Endothelial cell of umbilical vein (primary cell): Measurements from ENCODE around the gene LYPD1. TPM values are rescaled to one million over a fixed set of nuclear protein-coding genes. Genes with fewer than 3 reads are reported as not detected.

ENCODE experiments used
- BruUV-seq: library from RNA; stranded (reverse); fragments of 400-500 nt; replicated peaks from 2 replicates; lab custom pipeline; 2021; lab: Mats Ljungman, UMichigan
- CTCF ChIA-PET: fragments of 300-600, 350-600 bp; sonication (Branson Sonifier 250); formaldehyde crosslinking; loops from one replicate; lab custom pipeline; 2021; ENCODE audit warnings: antibody characterized with exemption, inconsistent platforms; lab: Charles Lee
- POLR2A ChIA-PET: fragments of 300-600, 350-600 bp; sonication (Branson Sonifier 250); formaldehyde crosslinking; loops from one replicate; lab custom pipeline; 2021; ENCODE audit warnings: antibody characterized with exemption, inconsistent platforms; lab: Charles Lee
- DNase-seq: peaks from one replicate; pipeline ENCODE4 v3.0.0-alpha.2; 2011; ENCODE audit warnings: low read depth, low spot score
- FAIRE-seq: peaks from 2 replicates; lab custom pipeline; 2011; peaks lifted over from hg19 to GRCh38; lab: Jason Lieb, UNC
- H2AFZ ChIP-seq: 2 replicates; pipeline ENCODE4 v1.6.0; 2012; ENCODE audit warnings: low read depth, low read length, control low read depth, inconsistent platforms
- H3K27ac ChIP-seq: 2 replicates; pipeline ENCODE4 v1.5.1; 2011; ENCODE audit warnings: low read depth, mild to moderate bottlenecking, control low read depth, low read length, moderate library complexity; ENCODE audit not compliant: insufficient read depth
- H3K27me3 ChIP-seq, 2 experiments: 2 replicates each; pipeline versions ENCODE4 v1.6.0 to v1.6.1; 2011; ENCODE audit warnings: low read length in 2 of 2, mixed read lengths in 1 of 2; ENCODE audit not compliant: control insufficient read depth in 2 of 2, insufficient read depth in 2 of 2
- H3K36me3 ChIP-seq, 2 experiments: 2 replicates in 1 of 2; 3 replicates in 1 of 2; pipeline ENCODE4 v1.5.1; 2011; ENCODE audit warnings: low read length in 2 of 2, mild to moderate bottlenecking in 1 of 2, moderate library complexity in 1 of 2; ENCODE audit not compliant: control insufficient read depth in 2 of 2, insufficient read depth in 2 of 2; ENCODE audit errors: extremely low read depth in 1 of 2
- H3K4me1 ChIP-seq: 3 replicates; pipeline ENCODE4 v1.5.1; 2011; ENCODE audit warnings: mild to moderate bottlenecking, low read length; ENCODE audit not compliant: control insufficient read depth, insufficient read depth; ENCODE audit errors: extremely low read depth
- H3K4me2 ChIP-seq: 2 replicates; pipeline ENCODE4 v1.6.1; 2011; ENCODE audit warnings: low read length, control low read depth, mixed read lengths; ENCODE audit not compliant: insufficient read depth
- H3K4me3 ChIP-seq, 3 experiments: fragments of 200-600 bp in 1 of 3; sonication (generic), shearing (Covaris generic) in 1 of 3; replicated peaks in 1 of 3; 2 replicates each; pipeline ENCODE4 v1.5.1; 2011 to 2016; ENCODE audit warnings: control low read depth in 3 of 3, low read length in 3 of 3, mild to moderate bottlenecking in 2 of 3, inconsistent platforms in 1 of 3, low read depth in 1 of 3, moderate library complexity in 1 of 3; ENCODE audit not compliant: insufficient read depth in 1 of 3
- H3K79me2 ChIP-seq: 2 replicates; pipeline ENCODE4 v1.6.0; 2012; ENCODE audit warnings: low read length, inconsistent platforms; ENCODE audit not compliant: control insufficient read depth, insufficient read depth
- H3K9ac ChIP-seq: replicated peaks from 2 replicates; pipeline ENCODE3; 2011; ENCODE audit warnings: low read length, control low read depth; ENCODE audit not compliant: insufficient read depth; ENCODE audit errors: extremely low read depth
- H3K9me1 ChIP-seq: replicated peaks from 3 replicates; pipeline ENCODE4 v1.6.0; 2011; ENCODE audit warnings: mild to moderate bottlenecking, low read length; ENCODE audit not compliant: control insufficient read depth, insufficient read depth; ENCODE audit errors: extremely low read depth
- H3K9me3 ChIP-seq: replicated peaks from 2 replicates; pipeline ENCODE4 v1.5.1; 2012; ENCODE audit warnings: low read length, inconsistent platforms; ENCODE audit not compliant: control insufficient read depth, insufficient read depth
- H4K20me1 ChIP-seq: replicated peaks from 2 replicates; pipeline ENCODE3; 2011; ENCODE audit warnings: mild to moderate bottlenecking, low read length; ENCODE audit not compliant: control insufficient read depth, insufficient read depth; ENCODE audit errors: extremely low read depth
- POLR2A ChIP-seq: IDR thresholded peaks from 2 replicates; pipeline ENCODE4 v1.6.1; 2012; ENCODE audit warnings: low read depth, mild to moderate bottlenecking, control low read depth, low read length
- dilution Hi-C: fragments of 300-500 bp; cut with MboI; formaldehyde crosslinking; loops from one replicate; pipeline ENCODE4 v1.15.0; 2019; ENCODE audit warnings: low sequenced_read_pairs; ENCODE audit not compliant: extremely low pct_ligation_motif_present
- intact Hi-C: fragments of 100-400 bp; cut with micrococcal nuclease; formaldehyde crosslinking; loops from one replicate; pipeline ENCODE4 v1.10.0; 2022
- polyA plus RNA-seq, 4 experiments: library from polyadenylated mRNA; depleted of rRNA in 3 of 4; stranded (reverse) in 3 of 4; unstranded in 1 of 4; fragments of >200 nt; gene quantifications; 2 replicates each; pipeline versions ENCODE4 v1.2.1 to v1.2.3, GENCODE V29; 2011 to 2012; ENCODE audit warnings: missing spikeins in 1 of 4
- total RNA-seq: library from RNA; stranded (reverse); gene quantifications from 2 replicates; pipeline ENCODE4 v1.2.3, GENCODE V29; 2021

Gene LYPD1
- total and polyA plus RNA-seq, 2 donors (not counting 3 experiments of a cell fraction or from before 2014, with no cell fraction given), result 76.6 to 105 TPM

- no peaks in the 10 kb centered on the region for H3K79me2 ChIP-seq
- H3K4me3 ChIP-seq, result no peak overlapping the region
- ChIA-PET POLR2A (no interaction called here), CTCF (interaction anchor here (0.6 kb wide), 1 partner anchor 159 kb away, joined by 3 read pairs; no protein-coding TSS in a partner anchor)
- intact Hi-C loops, result no loop called here
- no peaks in the 10 kb centered on the region for H4K20me1 ChIP-seq
- no peaks in the 10 kb centered on the region for H3K27me3 ChIP-seq
- H3K9me3 ChIP-seq, result no peaks in the 10 kb centered on the region
- FAIRE-seq (no peak), DNase-seq (no peak)
- H3K9me1 ChIP-seq, result no peaks in the 10 kb centered on the region
- BruUV-seq, result no TSS peak
- no peaks in the 10 kb centered on the region for H3K4me1 ChIP-seq
- H3K4me2 ChIP-seq, result no peak overlapping the region
- no peak for TF ChIP-seq POLR2A
- H3K36me3 ChIP-seq, result no peaks in the 10 kb centered on the region
- no peak overlapping the region for H3K9ac ChIP-seq
- dilution Hi-C loops, result no loop called here
- H2AFZ ChIP-seq, result no peak overlapping the region
- no peak overlapping the region for H3K27ac ChIP-seq
Observed at GRCh38 chr2:132595186-132595585, 74.8 kb downstream of the LYPD1 start.
